Rectal smooth muscle tissue (tissue), 1 donor: ENCODE results near the gene WNT9B.
"Not testable (repeated sequence)": the region's sequence is repeated elsewhere in the genome, so short reads cannot be mapped to it uniquely, and the experiment has no call there.

Experiments
- H3K27ac ChIP-seq: one replicate; pipeline ENCODE4 v1.7.0; 2013; ENCODE audit warnings: low read depth, low read length, inconsistent platforms
- H3K27me3 ChIP-seq: one replicate; pipeline ENCODE4 v1.7.0; 2013; ENCODE audit warnings: low read length; ENCODE audit not compliant: control insufficient read depth, insufficient read depth
- H3K36me3 ChIP-seq: one replicate; pipeline ENCODE4 v1.7.0; 2013; ENCODE audit warnings: low read length; ENCODE audit not compliant: control insufficient read depth, insufficient read depth
- H3K4me1 ChIP-seq: one replicate; pipeline ENCODE4 v1.7.0; 2013; ENCODE audit warnings: low read length; ENCODE audit not compliant: control insufficient read depth, insufficient read depth
- H3K4me3 ChIP-seq: one replicate; pipeline ENCODE4 v1.7.0; 2013; ENCODE audit warnings: low read length
- H3K9ac ChIP-seq: one replicate; pipeline ENCODE4 v1.7.0; 2013; ENCODE audit warnings: low read length

WNT9B gene

DNA sequence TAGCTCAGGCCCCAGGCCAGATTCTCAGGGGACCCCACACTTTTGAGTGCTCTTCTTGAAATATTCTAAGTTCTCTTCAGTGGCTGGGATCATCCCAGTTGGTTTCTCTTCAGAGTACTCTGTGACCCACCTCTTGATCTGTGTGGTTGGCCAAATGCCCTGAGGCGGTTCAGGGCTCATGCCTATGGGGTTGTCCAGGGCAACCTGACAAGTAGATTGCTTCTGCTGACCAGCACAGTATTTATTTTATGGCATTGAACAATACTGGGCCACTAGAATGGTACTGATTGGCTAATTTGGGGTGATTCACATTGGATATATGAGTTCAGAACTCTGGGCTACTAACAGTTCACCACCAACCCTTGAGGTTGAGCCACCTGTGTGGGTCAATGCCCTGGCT lies 64.2 kb downstream of the WNT9B start:
- no peak overlapping the region for H3K9ac ChIP-seq
- H3K27ac ChIP-seq, result no peak overlapping the region
- no peaks in the 10 kb centered on the region for H3K36me3 ChIP-seq

GRCh38 chr17:46916211-46916610 lies 64.8 kb downstream of the WNT9B start:
- no peaks in the 10 kb centered on the region for H3K36me3 ChIP-seq

More for the DNA sequence above, 64.2 kb downstream of the WNT9B start:
- Histone ChIP-seq H3K27me3 (no peaks in the 10 kb centered on the region), H3K4me1 (no peaks in the 10 kb centered on the region), H3K4me3 (no peak overlapping the region)

GRCh38 chr17:46916623-46917022 lies 65.2 kb downstream of the WNT9B start:
- Histone ChIP-seq H3K27ac (no peak overlapping the region), H3K27me3 (no peaks in the 10 kb centered on the region)

More at GRCh38 chr17:46916211-46916610, 64.8 kb downstream of the WNT9B start:
- no peaks in the 10 kb centered on the region for H3K27me3 ChIP-seq
- H3K4me1 ChIP-seq, result no peaks in the 10 kb centered on the region
- no peak overlapping the region for H3K4me3 ChIP-seq
- no peak overlapping the region for H3K27ac ChIP-seq
- H3K9ac ChIP-seq, result no peak overlapping the region

DNA sequence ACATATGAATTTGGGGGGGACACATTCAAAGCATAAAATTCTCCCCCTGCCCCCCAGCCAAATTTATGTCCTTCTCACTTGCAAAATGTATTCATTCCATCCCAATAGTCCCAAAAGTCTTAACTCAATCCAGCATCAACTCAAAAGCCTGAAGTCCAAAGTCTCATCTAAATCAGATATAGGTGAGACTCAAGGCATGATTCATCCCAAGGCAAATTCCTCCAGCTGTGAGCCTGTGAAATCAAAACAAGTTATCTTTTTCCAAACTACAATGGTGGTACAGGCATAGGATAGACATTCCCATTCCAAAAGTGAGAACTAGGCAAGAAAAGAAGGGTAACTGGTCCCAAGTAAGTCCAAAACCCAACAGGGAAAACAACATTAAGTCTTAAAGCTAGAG lies 65.7 kb downstream of the WNT9B start:
- Histone ChIP-seq H3K9ac (no peak overlapping the region), H3K36me3 (no peaks in the 10 kb centered on the region), H3K4me3 (no peak overlapping the region), H3K27me3 (no peaks in the 10 kb centered on the region), H3K27ac (no peak overlapping the region), H3K4me1 (no peaks in the 10 kb centered on the region)

More at GRCh38 chr17:46916623-46917022, 65.2 kb downstream of the WNT9B start:
- no peak overlapping the region for H3K4me3 ChIP-seq
- H3K36me3 ChIP-seq, result no peaks in the 10 kb centered on the region
- H3K9ac ChIP-seq, result no peak overlapping the region
- no peaks in the 10 kb centered on the region for H3K4me1 ChIP-seq

DNA sequence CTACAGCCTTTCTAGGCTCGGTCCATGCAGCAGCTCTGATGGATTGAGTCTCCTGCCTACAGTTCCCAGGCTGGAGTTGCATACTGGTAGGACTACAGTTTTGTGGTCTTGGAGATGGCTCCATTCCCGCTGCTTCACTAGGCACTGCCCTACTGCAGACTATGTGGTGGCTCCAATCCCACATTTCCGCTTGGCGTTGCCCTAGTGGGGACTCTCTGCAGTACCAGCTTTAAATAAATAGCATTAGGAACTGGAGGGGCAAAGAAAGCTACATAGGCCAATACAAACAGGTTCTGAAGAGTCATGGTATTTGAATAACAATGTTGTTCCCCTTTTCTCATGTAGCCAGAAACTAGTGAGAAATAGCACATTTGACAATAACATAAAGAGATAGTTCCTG lies 66.1 kb downstream of the WNT9B start:
- Histone ChIP-seq H3K4me3 (no peak overlapping the region), H3K27me3 (no peaks in the 10 kb centered on the region), H3K9ac (no peak overlapping the region), H3K4me1 (no peaks in the 10 kb centered on the region), H3K36me3 (no peaks in the 10 kb centered on the region), H3K27ac (no peak overlapping the region)

GRCh38 chr17:46921962-46922361 lies 70.6 kb downstream of the WNT9B start:
- H3K27ac ChIP-seq, H3K27me3 ChIP-seq, H3K9ac ChIP-seq, H3K36me3 ChIP-seq, H3K4me1 ChIP-seq, H3K4me3 ChIP-seq: not testable (repeated sequence)

DNA sequence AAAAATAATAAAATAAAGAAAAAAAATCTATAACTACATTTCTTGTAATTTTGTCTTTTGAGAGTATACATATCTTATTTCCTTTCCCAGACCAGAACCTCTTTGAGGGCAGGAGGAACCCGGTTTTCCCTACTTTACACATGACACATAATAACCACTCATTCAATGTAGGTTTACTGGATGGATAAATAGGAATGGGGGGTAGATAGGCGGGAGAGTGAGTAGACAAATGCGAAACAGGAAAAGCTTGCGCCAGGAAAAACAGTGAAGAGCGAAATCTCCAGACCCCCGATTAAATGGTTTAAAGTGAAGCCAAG lies 71.1 kb downstream of the WNT9B start:
- H3K27ac ChIP-seq, result peak overlapping the region; percentile 97
- H3K36me3 ChIP-seq, result no peaks in the 10 kb centered on the region
- no peaks in the 10 kb centered on the region for H3K27me3 ChIP-seq
- H3K4me3 ChIP-seq, result peak overlapping the region; percentile 76
- peaks cover 7% of the 10 kb centered on the region for H3K4me1 ChIP-seq
- no peak overlapping the region for H3K9ac ChIP-seq

GRCh38 chr17:46922804-46923635 lies 71.6 kb downstream of the WNT9B start, which contains the start of gene GOSR2:
TSS of gene GOSR2 (plus strand) at chr17:46923160. CDS start at chr17:46923193, 33 bp downstream.
- H3K27me3 ChIP-seq, result no peaks in the 10 kb centered on the region
- peak within 1 kb of the TSS; percentile 97 for H3K27ac ChIP-seq
- peak within 1 kb of the TSS; percentile 76 for H3K4me3 ChIP-seq
- no peaks in the 10 kb centered on the region for H3K36me3 ChIP-seq
- H3K4me1 ChIP-seq, result peaks cover 7% of the 10 kb centered on the region
- H3K9ac ChIP-seq, result peak within 1 kb of the TSS; percentile 81

- H3K27ac ChIP-seq, result no peak overlapping the region
- no peaks in the 10 kb centered on the region for H3K27me3 ChIP-seq
- no peak overlapping the region for H3K4me3 ChIP-seq
- H3K36me3 ChIP-seq, result peaks cover 5% of the 10 kb centered on the region
- peaks cover 7% of the 10 kb centered on the region for H3K4me1 ChIP-seq
- H3K9ac ChIP-seq, result no peak overlapping the region
Observed at GRCh38 chr17:46925185-46925868, 73.9 kb downstream of the WNT9B start.

- no peak overlapping the region for H3K27ac ChIP-seq
- H3K9ac ChIP-seq, result no peak overlapping the region
- no peak overlapping the region for H3K4me3 ChIP-seq
- peaks cover 21% of the 10 kb centered on the region for H3K36me3 ChIP-seq
- H3K4me1 ChIP-seq, result peaks cover 7% of the 10 kb centered on the region
- H3K27me3 ChIP-seq, result no peaks in the 10 kb centered on the region
Observed at GRCh38 chr17:46928467-46929261, 77.3 kb downstream of the WNT9B start.

- H3K27me3 ChIP-seq, result no peaks in the 10 kb centered on the region
- peaks cover 2% of the 10 kb centered on the region for H3K4me1 ChIP-seq
- H3K36me3 ChIP-seq, result peaks cover 25% of the 10 kb centered on the region
- no peak overlapping the region for H3K9ac ChIP-seq
- H3K4me3 ChIP-seq, result no peak overlapping the region
- H3K27ac ChIP-seq, result no peak overlapping the region
Observed at GRCh38 chr17:46929413-46929812, 78.0 kb downstream of the WNT9B start.

DNA sequence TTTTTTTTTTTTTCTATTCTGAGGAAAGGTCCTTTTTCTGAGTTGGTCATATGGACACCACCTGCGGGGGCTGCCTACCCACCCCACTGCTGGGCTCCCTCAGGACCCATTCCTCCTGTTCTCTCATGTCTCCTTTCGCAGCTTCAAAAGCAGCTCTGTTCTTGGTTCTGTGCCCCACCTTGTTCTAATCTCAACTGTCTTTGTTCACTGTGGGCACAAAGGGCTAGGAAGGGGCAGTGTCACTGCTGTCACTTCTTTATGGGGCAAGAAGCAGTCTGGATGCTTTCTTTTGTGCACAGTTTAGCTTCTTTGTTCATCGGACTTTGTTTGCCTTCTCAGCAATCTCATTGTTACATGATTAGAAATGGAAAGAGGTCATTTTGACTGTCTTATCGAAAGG lies 78.7 kb downstream of the WNT9B start:
- Histone ChIP-seq H3K27me3 (no peaks in the 10 kb centered on the region), H3K4me1 (no peaks in the 10 kb centered on the region), H3K4me3 (no peak overlapping the region), H3K36me3 (peaks cover 30% of the 10 kb centered on the region), H3K9ac (no peak overlapping the region), H3K27ac (no peak overlapping the region)
